LoVo (cell line): ENCODE measurements around the gene CTNNBIP1.

ENCODE experiments used
- DNase-seq: peaks from one replicate; pipeline ENCODE4 v3.0.0-alpha.2; 2016; ENCODE audit warnings: low spot score

The CTNNBIP1 gene

GRCh38 chr1:9904596-9904995 is 5.5 kb downstream of the CTNNBIP1 start:
- no peak for DNase-seq

DNA sequence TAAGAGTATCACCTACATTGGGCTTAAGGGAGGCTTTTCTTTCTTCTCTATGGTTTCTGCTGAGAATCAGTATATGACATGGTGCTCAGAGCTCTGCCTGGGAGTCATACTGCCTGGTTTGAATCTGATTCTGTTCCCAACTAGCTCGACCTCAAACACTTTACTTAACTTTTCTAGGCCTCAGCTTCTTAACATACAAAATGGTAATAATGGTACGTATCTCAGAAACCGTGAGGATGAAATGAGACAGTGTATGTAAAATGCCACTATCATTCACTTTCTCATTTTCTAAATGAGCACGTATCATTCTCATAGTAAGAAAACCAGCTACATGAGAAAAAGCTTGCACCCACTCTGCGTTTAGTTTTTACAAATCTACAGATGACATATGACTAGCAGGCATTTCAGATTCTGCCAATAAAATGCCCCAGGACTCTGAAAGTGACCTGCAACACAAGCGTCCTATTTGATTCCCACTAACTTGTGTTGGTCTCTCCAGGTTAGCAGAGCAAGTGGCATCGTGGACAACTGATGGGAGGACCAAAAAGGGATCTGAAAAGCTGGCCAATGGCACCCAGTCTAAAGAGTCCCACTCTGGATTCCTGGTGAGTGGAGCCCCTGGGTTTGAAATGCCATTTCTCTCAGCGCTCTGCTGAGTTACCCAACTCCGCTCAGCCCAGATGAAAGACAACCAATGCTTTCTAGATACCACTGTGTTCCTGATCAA is 6.1 kb downstream of the CTNNBIP1 start:
- no peak for DNase-seq

GRCh38 chr1:9902060-9902452 is 8.0 kb downstream of the CTNNBIP1 start:
- no peak for DNase-seq

DNA sequence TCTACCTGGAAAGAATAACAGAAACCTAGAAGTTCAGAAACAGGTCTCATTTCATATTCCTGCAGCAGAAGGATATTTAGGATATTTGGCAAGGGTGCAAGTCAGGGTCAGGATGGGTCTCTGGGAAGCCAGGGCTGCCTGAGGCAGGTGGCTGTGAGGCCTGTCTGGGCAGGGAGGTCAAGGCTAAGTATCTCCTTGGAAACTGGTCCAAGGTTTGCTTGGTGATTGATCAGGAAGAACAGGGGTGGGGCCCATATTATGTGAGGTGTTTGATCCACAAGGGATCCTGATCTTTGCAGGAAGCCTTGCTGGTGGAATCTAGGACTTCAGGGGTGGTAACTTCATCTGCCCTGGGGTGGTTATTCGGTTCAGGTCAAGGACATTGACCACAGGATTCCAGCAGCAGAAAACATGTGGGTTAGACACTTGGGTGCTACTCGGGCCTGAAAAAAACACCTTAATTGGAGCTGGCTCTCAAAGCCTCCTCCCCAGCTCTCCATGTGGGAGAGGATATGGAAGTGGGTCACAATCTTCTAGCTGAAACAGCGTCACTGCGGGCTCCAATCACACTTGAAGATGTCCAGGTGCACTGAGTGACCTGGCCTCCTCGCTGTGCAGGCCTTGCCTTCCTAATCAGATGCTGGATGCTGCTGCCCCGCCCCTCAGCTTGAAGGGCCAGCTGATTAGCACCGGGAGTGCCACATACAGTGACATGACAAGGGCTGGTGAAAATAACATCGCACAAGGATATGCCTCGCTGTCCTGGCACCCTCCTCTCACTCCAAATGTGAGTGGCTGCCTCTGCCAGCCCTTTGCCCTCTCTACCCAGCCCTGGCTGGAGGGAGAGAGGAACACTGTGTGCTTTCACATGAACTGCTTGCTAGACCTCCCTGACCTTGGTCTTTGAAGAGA is 8.7 kb downstream of the CTNNBIP1 start:
- no peak for DNase-seq

DNA sequence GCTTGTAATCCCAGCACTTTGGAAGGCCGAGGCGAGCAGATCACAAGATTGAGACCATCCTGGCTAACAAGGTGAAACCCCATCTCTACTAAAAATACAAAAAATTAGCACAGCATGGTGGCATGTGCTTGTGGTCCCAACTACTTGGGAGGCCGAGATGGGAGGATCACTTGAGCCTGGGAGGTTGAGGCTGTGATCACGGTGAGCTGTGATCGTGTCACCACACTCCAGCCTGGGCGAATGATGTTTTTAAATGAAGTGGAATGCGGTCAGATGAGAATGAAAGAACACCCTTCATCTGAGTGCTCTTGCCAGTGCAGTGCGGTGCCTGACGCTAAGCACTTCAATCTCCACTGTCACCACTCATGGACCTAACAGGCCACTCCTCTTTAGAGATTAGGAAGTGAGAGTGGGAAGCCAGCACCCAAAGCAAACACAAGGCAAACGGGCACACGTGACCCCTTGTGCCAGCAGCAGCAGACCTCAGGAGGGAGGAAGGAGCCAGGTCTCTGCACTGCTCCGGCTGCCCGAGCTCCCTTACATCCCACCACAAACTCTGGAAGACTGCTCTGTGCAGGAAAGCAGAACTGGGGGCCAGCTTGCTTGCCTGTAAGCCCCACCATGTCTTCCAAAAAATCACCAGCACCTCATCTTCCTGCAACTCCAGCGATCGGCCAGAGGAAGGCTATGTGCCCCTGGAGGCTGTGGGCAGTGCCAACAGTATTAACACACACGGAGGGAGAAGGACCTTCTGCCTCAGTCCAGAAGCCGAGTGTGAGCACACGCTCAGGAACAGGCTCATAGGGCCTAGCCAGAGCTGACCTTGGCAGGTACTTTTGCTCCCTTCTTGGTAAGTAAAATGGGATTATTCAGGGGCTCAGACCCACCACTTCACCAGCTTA is 9.7 kb downstream of the CTNNBIP1 start:
- DNase-seq, result no peak

GRCh38 chr1:9894115-9894514 is 16.0 kb downstream of the CTNNBIP1 start:
- no peak for DNase-seq

DNA sequence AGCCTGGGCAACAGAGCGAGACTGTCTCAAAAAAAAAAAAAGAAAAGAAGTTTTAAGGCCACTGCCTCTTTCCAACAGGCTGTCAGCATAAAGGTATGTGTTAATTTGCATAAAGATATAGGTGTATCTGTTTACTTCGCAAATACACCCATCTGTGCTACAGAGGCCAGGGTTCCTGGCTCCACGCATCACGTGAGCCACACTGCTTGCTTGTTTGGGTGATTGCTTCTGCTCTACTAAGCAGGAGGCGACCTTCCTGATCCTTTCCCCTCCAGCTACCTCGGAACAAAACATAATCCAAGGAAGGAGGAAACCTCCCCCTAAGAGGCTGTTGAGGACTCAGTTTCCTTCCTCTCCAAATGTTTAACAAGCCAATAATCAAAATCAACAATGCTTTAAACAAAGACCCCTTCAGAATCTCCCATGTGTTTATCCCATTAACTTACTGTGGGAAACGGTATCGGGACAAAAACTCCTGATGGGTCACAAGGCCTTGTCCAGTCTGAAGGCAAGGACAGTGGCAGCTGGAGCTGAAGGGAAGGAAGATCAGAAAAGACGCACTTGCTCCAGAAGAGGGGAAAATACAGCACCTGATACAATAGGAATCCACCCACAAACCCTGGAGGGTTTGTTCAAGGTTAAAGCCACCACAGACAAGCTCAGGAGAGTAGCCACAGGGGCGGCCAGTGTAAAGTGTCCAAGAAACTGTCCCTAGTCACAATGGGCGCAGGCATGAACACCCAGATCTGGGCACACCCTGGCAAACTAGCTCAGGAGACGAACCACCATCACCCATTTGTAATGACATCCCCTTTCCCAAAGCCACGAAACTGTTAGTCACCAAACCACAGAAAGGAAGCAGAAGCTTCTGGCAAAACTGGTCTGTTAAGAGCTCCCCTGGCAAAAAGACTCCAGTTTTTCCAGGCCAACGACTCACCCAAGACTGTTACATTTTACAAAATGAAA is 17.2 kb downstream of the CTNNBIP1 start:
- peak; percentile 68 for DNase-seq

DNA sequence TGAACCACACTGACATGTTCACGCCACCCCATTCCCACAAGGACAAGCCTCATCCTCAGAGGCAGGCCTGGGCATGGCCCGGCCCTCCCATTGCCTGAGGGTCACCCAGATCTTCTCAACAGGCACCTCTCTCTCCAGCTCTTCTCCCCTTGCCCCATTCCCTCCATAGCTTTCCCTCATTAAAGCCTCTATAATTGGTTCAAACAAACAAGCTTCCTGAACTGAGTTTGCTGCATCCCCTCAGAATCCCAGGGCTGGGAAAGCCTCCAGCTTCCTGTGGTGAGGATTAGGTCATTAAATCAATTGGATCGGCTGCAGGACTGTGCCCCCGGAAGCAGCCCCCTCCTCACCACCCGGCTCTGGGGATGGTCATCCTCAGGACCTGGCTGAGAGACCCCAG is 18.9 kb downstream of the CTNNBIP1 start:
- DNase-seq, result no peak

DNA sequence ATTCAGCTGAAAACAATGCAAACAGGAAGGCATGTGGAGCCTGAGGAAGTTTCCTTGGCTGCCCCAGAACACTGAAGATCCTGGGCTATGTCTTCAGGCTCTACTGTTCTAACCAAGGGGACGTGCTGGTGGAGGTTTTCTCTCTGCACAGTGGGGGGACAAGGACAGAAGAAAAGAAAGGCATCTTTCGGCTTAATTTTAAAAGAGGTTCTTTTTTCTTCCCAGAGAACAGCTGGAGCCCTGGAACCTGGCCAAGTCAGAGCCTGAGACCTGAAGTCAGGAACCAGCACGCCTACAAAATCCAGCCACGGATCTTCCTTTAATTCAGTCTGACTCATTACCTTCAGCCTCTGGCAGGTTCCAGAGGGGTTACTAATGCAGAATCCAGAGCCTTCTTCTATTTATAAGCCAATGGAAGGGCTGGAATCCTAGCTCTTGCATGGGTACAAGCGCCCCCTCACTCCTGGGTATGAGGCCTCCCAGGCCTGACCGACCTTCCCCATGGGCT is 19.8 kb downstream of the CTNNBIP1 start:
- peak; percentile 56 for DNase-seq

- no peak for DNase-seq
These were observed 20.7 kb downstream of the CTNNBIP1 start for GRCh38 chr1:9889411-9889810.

DNA sequence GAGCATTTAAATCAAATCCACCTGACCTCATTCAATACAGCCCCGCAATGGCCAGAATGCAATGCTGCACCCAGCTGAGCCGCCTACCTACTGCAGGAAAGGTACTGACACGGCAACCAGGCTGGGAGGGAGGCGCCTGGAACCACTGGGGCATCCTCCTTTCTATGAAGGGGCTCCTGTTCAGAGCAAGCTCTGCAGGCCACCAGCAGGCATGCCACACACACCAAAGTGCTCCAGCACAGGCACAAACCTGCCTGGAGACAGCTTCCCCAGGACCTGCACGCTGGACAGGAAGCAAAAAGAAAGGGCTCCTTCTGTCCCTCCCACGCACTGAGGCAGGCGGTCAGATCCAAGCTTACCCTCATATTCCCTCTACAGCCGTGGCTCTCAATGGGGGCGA is 21.2 kb downstream of the CTNNBIP1 start:
- no peak for DNase-seq

DNA sequence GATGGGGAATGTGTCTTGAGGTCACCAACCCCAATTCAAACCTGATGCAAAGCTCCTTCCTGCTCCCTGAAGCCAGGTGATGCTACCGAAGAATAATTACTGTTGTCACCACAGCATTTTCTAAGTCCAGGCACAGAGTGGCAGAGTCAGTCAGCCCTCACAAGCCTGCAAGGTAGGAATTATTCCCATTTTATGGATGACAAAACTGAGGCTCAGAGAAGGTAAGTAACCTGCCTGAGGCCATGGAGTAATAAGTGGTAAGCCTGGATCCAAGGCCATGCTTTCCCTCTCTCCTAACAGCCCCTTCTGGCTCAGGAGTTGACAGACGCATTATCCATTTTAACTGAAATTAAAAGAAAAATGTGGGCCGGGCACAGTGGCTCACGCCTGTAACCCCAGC is 23.0 kb downstream of the CTNNBIP1 start:
- no peak for DNase-seq

- DNase-seq, result no peak
These were observed 23.9 kb downstream of the CTNNBIP1 start for GRCh38 chr1:9886092-9886742.

- DNase-seq, result no peak
These were observed 25.3 kb downstream of the CTNNBIP1 start for GRCh38 chr1:9884805-9885204.

GRCh38 chr1:9883585-9884449 is 26.3 kb downstream of the CTNNBIP1 start:
- no peak for DNase-seq

- DNase-seq, result no peak
These were observed 27.1 kb downstream of the CTNNBIP1 start for GRCh38 chr1:9882945-9883303.

- no peak for DNase-seq
These were observed 27.6 kb downstream of the CTNNBIP1 start for GRCh38 chr1:9882296-9882944.

- peak; percentile 33 for DNase-seq
These were observed 28.2 kb downstream of the CTNNBIP1 start for GRCh38 chr1:9881838-9882249.

DNA sequence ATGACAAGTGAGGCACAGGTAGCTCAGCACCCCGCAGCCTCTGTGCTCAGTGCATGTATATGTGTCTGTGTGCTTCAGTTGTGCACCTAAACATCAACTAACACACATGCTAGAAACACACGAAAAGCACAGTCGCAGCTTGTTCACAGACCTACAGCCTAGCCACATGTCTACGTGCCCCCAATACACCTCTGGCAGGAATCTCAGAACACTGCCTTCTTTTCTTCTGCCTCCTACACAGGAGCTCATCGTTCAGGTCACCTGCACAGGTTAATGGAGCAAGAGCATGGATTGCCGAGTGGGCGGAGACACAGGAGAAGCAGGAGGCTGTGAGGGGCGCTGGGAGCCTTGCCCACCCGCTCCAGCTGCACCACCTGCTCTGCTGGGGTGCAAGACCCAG is 31.7 kb downstream of the CTNNBIP1 start:
- no peak for DNase-seq
